Measurements from ENCODE around the gene TLE6.

DNA sequence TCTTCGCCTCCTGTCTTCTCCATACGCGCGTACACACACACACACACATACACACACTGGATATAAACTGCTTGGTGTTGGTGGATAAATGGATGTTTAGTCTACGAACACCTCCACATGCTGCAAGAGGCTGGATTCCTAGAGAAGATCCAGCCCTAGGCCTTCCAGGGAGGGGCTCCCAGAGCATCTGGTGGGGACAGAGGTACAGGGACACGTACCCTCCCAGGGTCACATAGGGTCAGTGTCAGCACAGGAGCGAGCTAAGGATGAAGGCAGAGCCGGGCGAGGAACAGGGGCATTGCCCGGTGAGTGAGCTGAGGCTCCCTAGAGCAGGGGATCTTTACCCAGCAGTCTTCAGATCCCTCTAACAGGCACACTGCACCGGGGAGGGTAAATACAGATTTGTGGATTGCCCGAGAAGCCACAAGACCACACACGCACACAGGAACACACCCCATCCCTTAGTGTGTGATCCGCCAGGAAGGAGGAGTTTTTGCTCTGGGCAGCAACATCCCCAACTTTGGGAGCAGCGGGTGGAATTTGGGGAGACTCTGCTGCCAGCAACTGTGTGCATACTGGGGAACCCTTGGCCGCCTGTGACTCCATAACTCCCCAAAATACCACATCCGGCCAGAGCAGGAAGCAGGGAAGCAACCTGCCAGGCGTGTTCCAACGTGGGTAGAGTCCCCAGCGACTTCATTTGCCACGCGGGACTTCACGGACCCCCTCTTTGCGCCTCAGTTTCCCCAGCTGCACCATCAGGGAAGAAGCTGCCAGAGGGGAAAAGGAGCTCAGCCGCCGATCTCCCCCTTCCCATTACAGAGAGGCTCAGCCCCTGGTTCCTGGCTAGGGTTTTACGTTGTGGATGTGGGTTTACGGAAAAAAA lies 57.5 kb downstream of the TLE6 start:
- TF ChIP-seq, protein P1, sequence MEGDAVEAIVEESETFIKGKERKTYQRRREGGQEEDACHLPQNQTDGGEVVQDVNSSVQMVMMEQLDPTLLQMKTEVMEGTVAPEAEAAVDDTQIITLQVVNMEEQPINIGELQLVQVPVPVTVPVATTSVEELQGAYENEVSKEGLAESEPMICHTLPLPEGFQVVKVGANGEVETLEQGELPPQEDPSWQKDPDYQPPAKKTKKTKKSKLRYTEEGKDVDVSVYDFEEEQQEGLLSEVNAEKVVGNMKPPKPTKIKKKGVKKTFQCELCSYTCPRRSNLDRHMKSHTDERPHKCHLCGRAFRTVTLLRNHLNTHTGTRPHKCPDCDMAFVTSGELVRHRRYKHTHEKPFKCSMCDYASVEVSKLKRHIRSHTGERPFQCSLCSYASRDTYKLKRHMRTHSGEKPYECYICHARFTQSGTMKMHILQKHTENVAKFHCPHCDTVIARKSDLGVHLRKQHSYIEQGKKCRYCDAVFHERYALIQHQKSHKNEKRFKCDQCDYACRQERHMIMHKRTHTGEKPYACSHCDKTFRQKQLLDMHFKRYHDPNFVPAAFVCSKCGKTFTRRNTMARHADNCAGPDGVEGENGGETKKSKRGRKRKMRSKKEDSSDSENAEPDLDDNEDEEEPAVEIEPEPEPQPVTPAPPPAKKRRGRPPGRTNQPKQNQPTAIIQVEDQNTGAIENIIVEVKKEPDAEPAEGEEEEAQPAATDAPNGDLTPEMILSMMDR (conservative IDR thresholded peaks at IDR 0.05), result no peak
- no peak for TF ChIP-seq EZH2 (IDR thresholded peaks at IDR 0.05; ENCODE audit: low read depth)

Measured in PC-9 (cell line).